ENCODE results near the gene SDK1.

SDK1 gene

DNA sequence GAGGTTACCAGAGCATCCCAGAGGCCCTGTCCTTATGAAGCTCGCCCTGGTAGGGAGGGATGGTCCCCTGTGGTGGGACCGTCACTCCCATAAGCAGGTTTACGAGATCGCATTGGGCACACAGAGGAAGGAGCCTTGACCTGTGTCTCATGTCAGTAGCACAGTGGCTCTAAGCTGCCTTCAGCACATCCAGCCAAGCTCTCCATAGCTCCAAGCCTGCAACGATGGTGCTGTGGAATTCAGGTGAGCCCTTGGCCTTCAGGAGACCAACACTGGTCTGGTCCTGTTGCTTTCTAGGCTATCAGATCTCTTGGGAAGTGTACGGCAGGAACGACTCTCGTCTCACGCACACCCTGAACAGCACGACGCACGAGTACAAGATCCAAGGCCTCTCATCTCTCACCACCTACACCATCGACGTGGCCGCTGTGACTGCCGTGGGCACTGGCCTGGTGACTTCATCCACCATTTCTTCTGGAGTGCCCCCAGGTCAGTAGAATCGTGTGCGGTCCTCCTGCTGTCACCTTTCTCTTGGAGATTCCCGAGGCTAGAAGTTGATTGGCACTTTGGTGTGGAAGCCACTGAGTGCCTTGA, 775.7 kb downstream of the SDK1 start:
- Histone ChIP-seq H2AFZ (no peak overlapping the region), H3K36me3 (ENCODE audit: control insufficient read depth, insufficient read depth, low read length) (no peaks in the 10 kb centered on the region), H3K27me3 (ENCODE audit: control insufficient read depth, insufficient read depth, low read length) (no peaks in the 10 kb centered on the region), H3K4me1 (no peaks in the 10 kb centered on the region), H3K4me3 (ENCODE audit: low read depth, low read length) (no peak overlapping the region), H3K79me2 (no peaks in the 10 kb centered on the region), H3K27ac (no peak overlapping the region), H3K9ac (no peak overlapping the region), H3K9me3 (ENCODE audit: control insufficient read depth, low read length) (no peaks in the 10 kb centered on the region), H3K4me2 (ENCODE audit: low read length) (no peak overlapping the region)
- no peak for TF ChIP-seq CTCF (IDR thresholded peaks at IDR 0.05)

DNA sequence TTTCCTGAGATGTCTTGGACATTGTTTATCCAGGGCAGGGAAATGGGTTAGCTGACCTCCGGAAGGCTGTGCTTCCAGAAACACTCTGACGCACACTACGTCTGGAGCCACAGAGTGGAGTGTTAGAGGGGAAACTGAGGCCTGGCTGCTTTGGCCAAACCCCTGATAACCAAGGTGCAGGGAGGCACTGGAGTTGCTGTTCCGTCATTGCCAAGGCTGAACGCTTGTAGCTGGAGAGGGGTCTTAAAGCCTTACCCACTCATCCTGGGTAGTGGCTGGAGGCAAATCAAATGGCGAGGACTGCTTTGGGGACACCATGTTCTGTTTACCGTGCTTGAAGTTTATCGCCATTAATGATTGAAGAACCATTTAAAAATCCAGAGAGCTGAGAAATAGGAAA, 776.9 kb downstream of the SDK1 start:
- H3K4me2 ChIP-seq (ENCODE audit: low read length) = no peak overlapping the region
- H2AFZ ChIP-seq = no peak overlapping the region
- no peaks in the 10 kb centered on the region for H3K4me1 ChIP-seq
- H3K9me3 ChIP-seq (ENCODE audit: control insufficient read depth, low read length) = no peaks in the 10 kb centered on the region
- TF ChIP-seq CTCF (IDR thresholded peaks at IDR 0.05) = no peak
- H3K9ac ChIP-seq = no peak overlapping the region
- no peaks in the 10 kb centered on the region for H3K36me3 ChIP-seq (ENCODE audit: control insufficient read depth, insufficient read depth, low read length)
- no peaks in the 10 kb centered on the region for H3K79me2 ChIP-seq
- no peak overlapping the region for H3K27ac ChIP-seq
- no peaks in the 10 kb centered on the region for H3K27me3 ChIP-seq (ENCODE audit: control insufficient read depth, insufficient read depth, low read length)
- no peak overlapping the region for H3K4me3 ChIP-seq (ENCODE audit: low read depth, low read length)

DNA sequence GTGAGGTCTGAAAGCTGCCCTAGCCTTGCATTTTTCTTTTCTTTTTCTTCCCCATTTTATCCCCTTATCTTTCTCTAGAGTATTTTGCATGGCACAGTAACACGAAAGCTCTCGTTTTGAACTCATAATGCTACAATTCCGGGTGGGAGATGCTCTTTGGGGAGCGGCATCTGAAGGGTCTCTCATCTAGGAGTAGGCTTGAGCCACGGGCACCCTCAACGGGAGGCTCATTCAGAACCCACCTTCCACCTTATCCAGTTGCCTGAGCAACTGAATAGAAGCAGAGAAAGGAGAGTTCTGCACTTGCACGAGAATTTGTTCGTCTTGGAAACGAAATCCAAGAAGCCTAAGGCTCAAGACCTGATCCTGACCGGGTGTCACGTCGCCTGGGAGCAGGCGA, 777.5 kb downstream of the SDK1 start:
- Histone ChIP-seq H3K9ac (no peak overlapping the region), H3K4me2 (ENCODE audit: low read length) (no peak overlapping the region), H3K79me2 (no peaks in the 10 kb centered on the region), H3K4me1 (no peaks in the 10 kb centered on the region), H3K36me3 (ENCODE audit: control insufficient read depth, insufficient read depth, low read length) (no peaks in the 10 kb centered on the region), H2AFZ (no peak overlapping the region), H3K27ac (no peak overlapping the region), H3K27me3 (ENCODE audit: control insufficient read depth, insufficient read depth, low read length) (no peaks in the 10 kb centered on the region), H3K9me3 (ENCODE audit: control insufficient read depth, low read length) (no peaks in the 10 kb centered on the region), H3K4me3 (ENCODE audit: low read depth, low read length) (no peak overlapping the region)
- TF ChIP-seq CTCF (IDR thresholded peaks at IDR 0.05) = no peak

DNA sequence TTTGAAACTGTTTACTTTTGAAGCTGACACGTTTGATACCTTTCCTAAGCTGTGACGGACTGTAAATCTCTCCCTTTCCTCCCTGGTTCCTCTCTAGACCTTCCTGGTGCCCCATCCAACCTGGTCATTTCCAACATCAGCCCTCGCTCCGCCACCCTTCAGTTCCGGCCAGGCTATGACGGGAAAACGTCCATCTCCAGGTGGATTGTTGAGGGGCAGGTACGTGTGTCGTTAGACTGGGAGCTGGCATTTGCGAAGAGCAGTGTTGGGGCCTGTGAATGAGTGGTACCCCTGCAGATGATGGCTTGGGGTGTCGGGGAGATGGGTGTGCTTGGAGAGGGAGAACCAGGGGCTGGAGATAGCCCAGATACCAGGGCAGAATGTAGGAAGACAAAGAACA, 778.3 kb downstream of the SDK1 start:
- Histone ChIP-seq H3K9ac (no peak overlapping the region), H3K27me3 (ENCODE audit: control insufficient read depth, insufficient read depth, low read length) (no peaks in the 10 kb centered on the region), H3K4me3 (ENCODE audit: low read depth, low read length) (no peak overlapping the region), H3K36me3 (ENCODE audit: control insufficient read depth, insufficient read depth, low read length) (no peaks in the 10 kb centered on the region), H3K4me1 (no peaks in the 10 kb centered on the region), H3K27ac (no peak overlapping the region), H3K9me3 (ENCODE audit: control insufficient read depth, low read length) (no peaks in the 10 kb centered on the region), H2AFZ (no peak overlapping the region), H3K79me2 (no peaks in the 10 kb centered on the region), H3K4me2 (ENCODE audit: low read length) (no peak overlapping the region)
- no peak for TF ChIP-seq CTCF (IDR thresholded peaks at IDR 0.05)

- H3K4me3 ChIP-seq (ENCODE audit: low read depth, low read length) = no peak overlapping the region
- H3K9me3 ChIP-seq (ENCODE audit: control insufficient read depth, low read length) = no peaks in the 10 kb centered on the region
- no peak overlapping the region for H3K9ac ChIP-seq
- no peaks in the 10 kb centered on the region for H3K4me1 ChIP-seq
- no peaks in the 10 kb centered on the region for H3K27me3 ChIP-seq (ENCODE audit: control insufficient read depth, insufficient read depth, low read length)
- TF ChIP-seq CTCF (IDR thresholded peaks at IDR 0.05) = no peak
- no peaks in the 10 kb centered on the region for H3K36me3 ChIP-seq (ENCODE audit: control insufficient read depth, insufficient read depth, low read length)
- no peak overlapping the region for H2AFZ ChIP-seq
- H3K79me2 ChIP-seq = no peaks in the 10 kb centered on the region
- H3K27ac ChIP-seq = no peak overlapping the region
- H3K4me2 ChIP-seq (ENCODE audit: low read length) = no peak overlapping the region
These were observed 778.9 kb downstream of the SDK1 start for GRCh38 chr7:4079956-4080355.

Data from parathyroid adenoma (tissue), 2 donors.